Measurements from ENCODE around the gene OMA1. TPM values are rescaled to one million over a fixed set of nuclear protein-coding genes. Genes with fewer than 3 reads are reported as not detected.
A peak's percentile ranks its signal among the peaks of the same experiment; 100 is the strongest.
"Not testable (repeated sequence)": the region's sequence is repeated elsewhere in the genome, so short reads cannot be mapped to it uniquely, and the experiment has no call there.

The OMA1 gene
- total RNA-seq, 1 donor from 2014 or later, result 27.8 TPM

GRCh38 chr1:58528518-58528917, 18.0 kb downstream of the OMA1 start:
- DNase-seq (ENCODE audit: low read depth in 2 of 2), result peak; percentile 4 to 5

GRCh38 chr1:58524353-58524945, 22.1 kb downstream of the OMA1 start:
- DNase-seq (ENCODE audit: low read depth in 2 of 2), result no peak

GRCh38 chr1:58515794-58516401, 30.6 kb downstream of the OMA1 start:
- peak; percentile 86 to 87 for DNase-seq (ENCODE audit: low read depth in 2 of 2)

- no peak for DNase-seq (ENCODE audit: low read depth in 2 of 2)
Measured at GRCh38 chr1:58513956-58514355, 32.6 kb downstream of the OMA1 start.

GRCh38 chr1:58508629-58509028, 37.9 kb downstream of the OMA1 start:
- DNase-seq (ENCODE audit: low read depth in 2 of 2), result no peak

- no peak for DNase-seq (ENCODE audit: low read depth in 2 of 2)
Measured at GRCh38 chr1:58505286-58505685, 41.2 kb downstream of the OMA1 start.

- DNase-seq (ENCODE audit: low read depth in 2 of 2), result no peak
Measured at GRCh38 chr1:58502519-58502918, 44.0 kb downstream of the OMA1 start.

- peak; percentile 28 to 55 for DNase-seq (ENCODE audit: low read depth in 2 of 2)
Measured at GRCh38 chr1:58500043-58500442, 46.5 kb downstream of the OMA1 start.

- no peak for DNase-seq (ENCODE audit: low read depth in 2 of 2)
Measured at GRCh38 chr1:58497499-58497898, 49.0 kb downstream of the OMA1 start.

- DNase-seq (ENCODE audit: low read depth in 2 of 2), result no peak
Measured at GRCh38 chr1:58496042-58496441, 50.5 kb downstream of the OMA1 start.

GRCh38 chr1:58488914-58489313, 57.6 kb downstream of the OMA1 start:
- not testable (repeated sequence) for DNase-seq (ENCODE audit: low read depth in 2 of 2)

GRCh38 chr1:58487002-58487401, 59.5 kb downstream of the OMA1 start:
- no peak for DNase-seq (ENCODE audit: low read depth in 2 of 2)

GRCh38 chr1:58481962-58482361, 64.6 kb downstream of the OMA1 start:
- DNase-seq (ENCODE audit: low read depth in 2 of 2), result no peak

GRCh38 chr1:58480191-58480590, 66.3 kb downstream of the OMA1 start:
- DNase-seq (ENCODE audit: low read depth in 2 of 2), result no peak

GRCh38 chr1:58477390-58477789, 69.1 kb downstream of the OMA1 start:
- DNase-seq (ENCODE audit: low read depth in 2 of 2), result no peak

- no peak for DNase-seq (ENCODE audit: low read depth in 2 of 2)
Measured at GRCh38 chr1:58476179-58476578, 70.3 kb downstream of the OMA1 start.

- DNase-seq (ENCODE audit: low read depth in 2 of 2), result no peak
Measured at GRCh38 chr1:58469476-58469875, 77.0 kb downstream of the OMA1 start.

GRCh38 chr1:58469016-58469415, 77.5 kb downstream of the OMA1 start:
- DNase-seq (ENCODE audit: low read depth in 2 of 2), result no peak

GRCh38 chr1:58468612-58469011, 77.9 kb downstream of the OMA1 start:
- no peak for DNase-seq (ENCODE audit: low read depth in 2 of 2)

- no peak for DNase-seq (ENCODE audit: low read depth in 2 of 2)
Measured at GRCh38 chr1:58466630-58467241, 79.8 kb downstream of the OMA1 start.

GRCh38 chr1:58465825-58466629, 80.5 kb downstream of the OMA1 start:
- no peak for DNase-seq (ENCODE audit: low read depth in 2 of 2)

- DNase-seq (ENCODE audit: low read depth in 2 of 2), result no peak
Measured at GRCh38 chr1:58465176-58465575, 81.3 kb downstream of the OMA1 start.
